Osteoblast (primary cell): Measurements from ENCODE around the gene PHACTR1. TPM values are rescaled to one million over a fixed set of nuclear protein-coding genes. Genes with fewer than 3 reads are reported as not detected.

Experiments used
- DNase-seq: peaks from one replicate; pipeline ENCODE4 v3.0.0; 2011; ENCODE audit warnings: low spot score, mixed read lengths; ENCODE audit not compliant: insufficient read length; ENCODE audit errors: missing footprints
- H2AFZ ChIP-seq: 2 replicates; pipeline ENCODE4 v1.6.0; 2011; ENCODE audit warnings: mild to moderate bottlenecking, low read length
- H3K27ac ChIP-seq: 2 replicates; pipeline ENCODE4 v1.5.1; 2011; ENCODE audit warnings: mild to moderate bottlenecking, low read depth, low read length, moderate library complexity
- H3K27me3 ChIP-seq: 2 replicates; pipeline ENCODE4 v1.6.0; 2012; ENCODE audit warnings: mild to moderate bottlenecking, control low read depth, inconsistent platforms, low read length, moderate library complexity; ENCODE audit not compliant: insufficient read depth
- H3K36me3 ChIP-seq: 2 replicates; pipeline ENCODE4 v1.5.1; 2011; ENCODE audit warnings: mild to moderate bottlenecking, low read length, control low read depth, moderate library complexity; ENCODE audit not compliant: insufficient read depth
- H3K4me1 ChIP-seq: 2 replicates; pipeline ENCODE4 v1.5.1; 2011; ENCODE audit warnings: mild to moderate bottlenecking, low read length, control low read depth, moderate library complexity; ENCODE audit not compliant: insufficient read depth
- H3K4me2 ChIP-seq: 2 replicates; pipeline ENCODE4 v1.6.0; 2011; ENCODE audit warnings: mild to moderate bottlenecking, low read length; ENCODE audit not compliant: insufficient read depth
- H3K4me3 ChIP-seq: fragments of 200-600 bp; sonication (generic); 3 replicates; pipeline ENCODE4 v1.5.1; 2012; ENCODE audit warnings: mild to moderate bottlenecking, low read length, inconsistent platforms; ENCODE audit not compliant: insufficient read depth
- H3K79me2 ChIP-seq: 2 replicates; pipeline ENCODE4 v1.6.0; 2012; ENCODE audit warnings: mild to moderate bottlenecking, low read length, control low read depth, inconsistent platforms; ENCODE audit not compliant: insufficient read depth
- H3K9me3 ChIP-seq: 2 replicates; pipeline ENCODE4 v1.5.1; 2011; ENCODE audit warnings: low read depth, low read length, control low read depth
- H4K20me1 ChIP-seq: 2 replicates; pipeline ENCODE4 v1.6.0; 2012; ENCODE audit warnings: mild to moderate bottlenecking, low read length, control low read depth; ENCODE audit not compliant: insufficient read depth
- total RNA-seq: library from RNA; depleted of rRNA; stranded (reverse); fragments of >200 nt; gene quantifications from 2 replicates; pipeline ENCODE4 v1.2.3, GENCODE V29; 2012
- TF ChIP-seq, protein P1 (sequence below): IDR thresholded peaks from 2 replicates; pipeline ENCODE4 v1.5.1; 2011; ENCODE audit warnings: mild to moderate bottlenecking, low read depth, low read length, moderate library complexity; ENCODE audit errors: extremely low read depth

The PHACTR1 gene
- total RNA-seq, 1 donor, result 0.36 TPM

DNA sequence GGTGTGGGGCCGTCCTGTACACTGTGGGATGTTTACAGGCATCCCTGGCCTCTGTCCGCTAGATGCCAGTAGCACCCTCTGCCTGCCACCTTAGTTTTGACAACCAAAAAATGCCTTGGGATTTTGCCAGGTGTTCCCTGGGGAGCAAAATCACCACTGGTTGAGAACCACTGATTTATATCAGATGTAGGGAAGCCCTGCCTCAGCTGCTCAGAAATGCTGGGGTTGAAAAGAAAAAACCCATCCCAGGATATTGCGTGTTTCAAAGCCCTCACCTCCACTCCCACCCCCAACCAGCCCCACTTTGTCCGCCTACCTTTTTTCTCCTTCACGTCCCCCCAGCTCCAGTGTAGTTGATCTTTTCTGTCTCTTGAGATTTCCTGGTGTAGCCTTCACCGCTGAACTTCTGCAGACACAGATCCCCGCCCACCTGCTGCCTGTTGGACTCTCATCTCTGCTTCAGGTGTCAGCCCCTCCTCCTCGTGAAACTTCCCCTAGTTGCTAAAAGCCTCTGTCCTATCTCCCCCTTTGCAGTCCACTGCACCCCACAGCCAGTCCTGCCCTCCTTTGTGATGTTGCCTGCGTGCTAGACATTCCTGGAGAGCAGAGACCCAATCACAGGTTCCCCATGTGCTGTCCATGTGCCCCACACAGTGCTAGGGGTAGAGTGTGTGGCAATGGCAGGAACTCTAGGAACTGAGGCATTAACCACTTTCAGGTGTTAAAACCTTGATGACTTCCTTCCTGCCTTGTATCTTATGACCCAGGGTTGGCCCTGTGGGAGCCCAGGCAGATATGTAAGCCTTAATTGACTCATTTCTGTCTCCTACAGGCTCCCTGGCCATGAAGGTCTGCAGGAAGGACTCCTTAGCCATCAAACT is 512.9 kb downstream of the PHACTR1 start:
- Histone ChIP-seq H3K4me3 (no peak overlapping the region), H3K27ac (no peak overlapping the region), H3K79me2 (no peaks in the 10 kb centered on the region), H3K4me1 (no peaks in the 10 kb centered on the region), H3K9me3 (no peaks in the 10 kb centered on the region), H3K36me3 (no peaks in the 10 kb centered on the region), H2AFZ (no peak overlapping the region), H3K27me3 (no peaks in the 10 kb centered on the region), H4K20me1 (no peaks in the 10 kb centered on the region), H3K4me2 (no peak overlapping the region)
- TF ChIP-seq, protein P1, sequence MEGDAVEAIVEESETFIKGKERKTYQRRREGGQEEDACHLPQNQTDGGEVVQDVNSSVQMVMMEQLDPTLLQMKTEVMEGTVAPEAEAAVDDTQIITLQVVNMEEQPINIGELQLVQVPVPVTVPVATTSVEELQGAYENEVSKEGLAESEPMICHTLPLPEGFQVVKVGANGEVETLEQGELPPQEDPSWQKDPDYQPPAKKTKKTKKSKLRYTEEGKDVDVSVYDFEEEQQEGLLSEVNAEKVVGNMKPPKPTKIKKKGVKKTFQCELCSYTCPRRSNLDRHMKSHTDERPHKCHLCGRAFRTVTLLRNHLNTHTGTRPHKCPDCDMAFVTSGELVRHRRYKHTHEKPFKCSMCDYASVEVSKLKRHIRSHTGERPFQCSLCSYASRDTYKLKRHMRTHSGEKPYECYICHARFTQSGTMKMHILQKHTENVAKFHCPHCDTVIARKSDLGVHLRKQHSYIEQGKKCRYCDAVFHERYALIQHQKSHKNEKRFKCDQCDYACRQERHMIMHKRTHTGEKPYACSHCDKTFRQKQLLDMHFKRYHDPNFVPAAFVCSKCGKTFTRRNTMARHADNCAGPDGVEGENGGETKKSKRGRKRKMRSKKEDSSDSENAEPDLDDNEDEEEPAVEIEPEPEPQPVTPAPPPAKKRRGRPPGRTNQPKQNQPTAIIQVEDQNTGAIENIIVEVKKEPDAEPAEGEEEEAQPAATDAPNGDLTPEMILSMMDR, result no peak
- peak; percentile 18 for DNase-seq

DNA sequence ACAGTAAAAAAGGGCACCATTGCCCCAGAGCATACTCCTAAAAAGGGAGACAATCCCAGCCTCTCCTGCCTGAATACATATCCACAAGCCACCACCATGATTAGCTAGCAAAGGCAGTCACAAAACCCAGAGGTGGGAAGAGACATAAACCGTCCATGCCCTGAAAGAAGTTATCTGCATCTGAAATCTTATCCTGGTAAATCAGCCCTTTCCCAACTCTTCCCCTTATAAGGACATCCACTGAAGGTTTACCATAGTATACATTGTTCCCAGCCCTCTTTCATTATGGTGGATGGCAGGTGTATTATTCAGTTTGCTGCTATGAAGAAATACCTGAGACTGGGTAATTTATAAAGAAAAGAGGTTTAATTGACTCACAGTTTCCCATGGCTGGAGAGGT is 516.5 kb downstream of the PHACTR1 start:
- TF ChIP-seq, protein P1, result no peak
- H4K20me1 ChIP-seq, result no peaks in the 10 kb centered on the region
- no peaks in the 10 kb centered on the region for H3K36me3 ChIP-seq
- no peak overlapping the region for H3K4me3 ChIP-seq
- H2AFZ ChIP-seq, result no peak overlapping the region
- no peaks in the 10 kb centered on the region for H3K27me3 ChIP-seq
- H3K4me1 ChIP-seq, result no peaks in the 10 kb centered on the region
- H3K4me2 ChIP-seq, result no peak overlapping the region
- H3K27ac ChIP-seq, result no peak overlapping the region
- DNase-seq, result no peak
- no peaks in the 10 kb centered on the region for H3K9me3 ChIP-seq
- H3K79me2 ChIP-seq, result no peaks in the 10 kb centered on the region

GRCh38 chr6:13234130-13234529 is 517.6 kb downstream of the PHACTR1 start:
- Histone ChIP-seq H3K4me2 (no peak overlapping the region), H2AFZ (no peak overlapping the region), H3K9me3 (no peaks in the 10 kb centered on the region), H3K27me3 (no peaks in the 10 kb centered on the region), H3K4me1 (no peaks in the 10 kb centered on the region), H3K36me3 (no peaks in the 10 kb centered on the region), H3K27ac (no peak overlapping the region), H4K20me1 (no peaks in the 10 kb centered on the region), H3K79me2 (no peaks in the 10 kb centered on the region), H3K4me3 (no peak overlapping the region)
- no peak for DNase-seq
- TF ChIP-seq, protein P1, result no peak

DNA sequence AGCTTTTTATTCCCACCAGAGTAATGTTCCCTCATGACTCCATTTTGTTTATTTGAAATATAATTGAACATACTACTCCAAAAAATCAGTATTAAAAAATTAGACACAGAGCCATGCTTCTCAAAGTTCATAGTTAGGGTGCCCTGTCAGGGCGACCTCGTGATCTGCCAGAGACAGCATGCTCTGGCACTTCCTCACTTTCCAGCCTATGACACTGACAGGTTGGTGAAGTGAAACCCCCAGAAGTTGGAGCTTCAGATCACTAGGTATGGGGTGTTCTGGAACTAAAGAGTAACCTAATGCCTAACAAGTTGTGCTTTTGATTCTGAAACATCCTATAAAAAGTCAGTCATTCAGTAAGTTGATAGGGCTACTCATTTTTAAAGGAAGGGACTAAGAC is 518.8 kb downstream of the PHACTR1 start:
- Histone ChIP-seq H3K36me3 (no peaks in the 10 kb centered on the region), H3K4me1 (no peaks in the 10 kb centered on the region), H2AFZ (no peak overlapping the region), H3K9me3 (no peaks in the 10 kb centered on the region), H3K27me3 (no peaks in the 10 kb centered on the region), H3K79me2 (no peaks in the 10 kb centered on the region), H3K4me2 (no peak overlapping the region), H4K20me1 (no peaks in the 10 kb centered on the region), H3K27ac (no peak overlapping the region), H3K4me3 (no peak overlapping the region)
- no peak for DNase-seq
- TF ChIP-seq, protein P1, result no peak
